DND-41 (cell line): Measurements from ENCODE around the gene TSHZ2.

Experiments
- ATAC-seq: fragments of 200-7000 bp; cut with Tn5 transposase; 3 replicates; pipeline ENCODE4 v1.9.1; 2021; ENCODE audit warnings: low read depth; ENCODE audit not compliant: insufficient read depth
- DNase-seq: peaks from one replicate; pipeline ENCODE4 v3.0.0-alpha.2; 2020
- H2AFZ ChIP-seq: 2 replicates; pipeline ENCODE4 v1.6.0; 2012; ENCODE audit warnings: low read depth, low read length
- H3K27ac ChIP-seq: 2 replicates; pipeline ENCODE4 v1.5.1; 2012; ENCODE audit warnings: low read length, inconsistent platforms
- H3K27me3 ChIP-seq: fragments of 200-600 bp; sonication (generic); 2 replicates; pipeline ENCODE4 v1.6.0; 2012; ENCODE audit warnings: low read length, mild to moderate bottlenecking, inconsistent platforms; ENCODE audit not compliant: insufficient read depth, poor library complexity
- H3K36me3 ChIP-seq: 2 replicates; pipeline ENCODE4 v1.5.1; 2012; ENCODE audit warnings: low read length, inconsistent platforms; ENCODE audit not compliant: insufficient read depth
- H3K4me1 ChIP-seq: 2 replicates; pipeline ENCODE4 v1.5.1; 2012; ENCODE audit warnings: mild to moderate bottlenecking, low read length; ENCODE audit not compliant: insufficient read depth
- H3K4me2 ChIP-seq: 2 replicates; pipeline ENCODE4 v1.6.0; 2012; ENCODE audit warnings: mild to moderate bottlenecking, moderate library complexity, low read length, inconsistent platforms; ENCODE audit not compliant: insufficient read depth
- H3K4me3 ChIP-seq, 2 experiments: fragments of 200-600 bp in 1 of 2; shearing (Covaris generic) in 1 of 2; 2 replicates each; pipeline ENCODE4 v1.5.1; 2012 to 2016; ENCODE audit warnings: inconsistent platforms in 2 of 2, low read length in 2 of 2, mild to moderate bottlenecking in 2 of 2, low read depth in 1 of 2, moderate library complexity in 1 of 2
- H3K79me2 ChIP-seq: 2 replicates; pipeline ENCODE4 v1.6.0; 2012; ENCODE audit warnings: low read length, inconsistent platforms; ENCODE audit not compliant: insufficient read depth
- H3K9ac ChIP-seq: 2 replicates; pipeline ENCODE4 v1.6.0; 2012; ENCODE audit warnings: low read depth, mild to moderate bottlenecking, inconsistent platforms, low read length, moderate library complexity
- H3K9me3 ChIP-seq: 2 replicates; pipeline ENCODE4 v1.5.1; 2012; ENCODE audit warnings: low read length, moderate library complexity, mild to moderate bottlenecking, inconsistent platforms; ENCODE audit not compliant: insufficient read depth, severe bottlenecking
- H4K20me1 ChIP-seq: 2 replicates; pipeline ENCODE4 v1.6.0; 2012; ENCODE audit warnings: low read length; ENCODE audit not compliant: insufficient read depth
- EZH2 ChIP-seq: IDR thresholded peaks from 3 replicates; pipeline ENCODE4 v1.6.1; 2012; ENCODE audit warnings: borderline replicate concordance, low read depth, mild to moderate bottlenecking, moderate library complexity, low read length, inconsistent platforms; ENCODE audit not compliant: severe bottlenecking
- TF ChIP-seq, protein P1 (sequence below): IDR thresholded peaks from 2 replicates; pipeline ENCODE4 v1.5.1; 2012; ENCODE audit warnings: borderline replicate concordance, low read length, moderate library complexity, mild to moderate bottlenecking; ENCODE audit not compliant: poor library complexity, severe bottlenecking; ENCODE audit errors: extremely low read depth

Gene TSHZ2

DNA sequence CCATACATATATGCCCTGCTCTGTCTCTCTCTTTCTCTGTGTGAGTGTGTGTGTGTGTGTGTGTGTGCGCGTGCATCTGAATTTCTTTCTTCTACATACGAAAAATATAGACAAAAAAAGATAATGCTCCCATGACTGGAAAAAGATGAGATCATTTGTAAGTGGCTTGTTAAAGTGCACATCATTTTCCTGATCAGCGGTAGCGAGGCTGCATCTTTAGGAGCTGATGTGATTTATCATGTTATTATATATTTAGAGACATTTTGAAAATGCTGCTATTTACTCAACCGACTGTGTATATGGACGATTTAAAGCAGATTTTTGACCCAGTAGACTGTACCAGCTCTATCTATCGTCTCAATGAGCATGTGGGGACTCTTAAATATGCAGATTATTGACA, 265.3 kb downstream of the TSHZ2 start:
- DNase-seq = no peak
- Histone ChIP-seq H3K27ac (no peak overlapping the region), H3K4me3 (no peak overlapping the region), H3K9me3 (no peaks in the 10 kb centered on the region), H3K36me3 (no peaks in the 10 kb centered on the region), H3K9ac (no peak overlapping the region), H3K4me2 (no peak overlapping the region), H3K79me2 (no peaks in the 10 kb centered on the region), H4K20me1 (no peaks in the 10 kb centered on the region), H3K4me1 (no peaks in the 10 kb centered on the region), H3K27me3 (peaks cover 4% of the 10 kb centered on the region), H2AFZ (no peak overlapping the region)
- no peak for ATAC-seq
- no peak for TF ChIP-seq EZH2
- TF ChIP-seq, protein P1, sequence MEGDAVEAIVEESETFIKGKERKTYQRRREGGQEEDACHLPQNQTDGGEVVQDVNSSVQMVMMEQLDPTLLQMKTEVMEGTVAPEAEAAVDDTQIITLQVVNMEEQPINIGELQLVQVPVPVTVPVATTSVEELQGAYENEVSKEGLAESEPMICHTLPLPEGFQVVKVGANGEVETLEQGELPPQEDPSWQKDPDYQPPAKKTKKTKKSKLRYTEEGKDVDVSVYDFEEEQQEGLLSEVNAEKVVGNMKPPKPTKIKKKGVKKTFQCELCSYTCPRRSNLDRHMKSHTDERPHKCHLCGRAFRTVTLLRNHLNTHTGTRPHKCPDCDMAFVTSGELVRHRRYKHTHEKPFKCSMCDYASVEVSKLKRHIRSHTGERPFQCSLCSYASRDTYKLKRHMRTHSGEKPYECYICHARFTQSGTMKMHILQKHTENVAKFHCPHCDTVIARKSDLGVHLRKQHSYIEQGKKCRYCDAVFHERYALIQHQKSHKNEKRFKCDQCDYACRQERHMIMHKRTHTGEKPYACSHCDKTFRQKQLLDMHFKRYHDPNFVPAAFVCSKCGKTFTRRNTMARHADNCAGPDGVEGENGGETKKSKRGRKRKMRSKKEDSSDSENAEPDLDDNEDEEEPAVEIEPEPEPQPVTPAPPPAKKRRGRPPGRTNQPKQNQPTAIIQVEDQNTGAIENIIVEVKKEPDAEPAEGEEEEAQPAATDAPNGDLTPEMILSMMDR = no peak

- no peak overlapping the region for H3K4me3 ChIP-seq
- TF ChIP-seq, protein P1 = no peak
- no peak for TF ChIP-seq EZH2
- DNase-seq = no peak
- no peak for ATAC-seq
- H3K36me3 ChIP-seq = no peaks in the 10 kb centered on the region
- H4K20me1 ChIP-seq = no peaks in the 10 kb centered on the region
- no peak overlapping the region for H3K9ac ChIP-seq
- H3K27ac ChIP-seq = no peak overlapping the region
- H2AFZ ChIP-seq = no peak overlapping the region
- no peaks in the 10 kb centered on the region for H3K4me1 ChIP-seq
- H3K4me2 ChIP-seq = no peak overlapping the region
- peaks cover 8% of the 10 kb centered on the region for H3K27me3 ChIP-seq
- H3K9me3 ChIP-seq = no peaks in the 10 kb centered on the region
- no peaks in the 10 kb centered on the region for H3K79me2 ChIP-seq
These were observed 266.0 kb downstream of the TSHZ2 start for GRCh38 chr20:53238121-53238660.

DNA sequence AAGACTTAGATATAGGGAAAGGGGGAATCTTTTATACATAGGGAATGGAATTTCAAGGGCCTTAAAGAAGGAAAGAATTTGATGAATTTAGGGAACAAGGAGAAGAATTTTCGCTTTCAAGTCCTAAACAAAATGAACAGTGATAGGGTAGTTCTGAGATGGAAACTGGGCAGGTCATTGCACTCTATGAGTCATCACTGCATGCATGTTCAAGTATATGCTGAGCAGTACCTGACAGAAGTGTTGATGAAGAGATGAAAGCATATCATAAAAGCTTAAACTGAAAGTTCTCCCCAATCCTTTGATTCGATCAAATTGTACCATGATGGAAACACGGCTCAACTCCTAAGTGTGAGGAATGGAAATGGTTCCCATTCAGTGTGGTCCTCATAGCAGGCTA, 271.0 kb downstream of the TSHZ2 start:
- H3K27me3 ChIP-seq = peaks cover 22% of the 10 kb centered on the region
- no peaks in the 10 kb centered on the region for H3K36me3 ChIP-seq
- H3K27ac ChIP-seq = no peak overlapping the region
- H3K4me3 ChIP-seq = no peak overlapping the region
- no peaks in the 10 kb centered on the region for H3K79me2 ChIP-seq
- TF ChIP-seq, protein P1 = no peak
- TF ChIP-seq EZH2 = no peak
- no peaks in the 10 kb centered on the region for H3K9me3 ChIP-seq
- DNase-seq (no peak), ATAC-seq (no peak)
- no peak overlapping the region for H3K9ac ChIP-seq
- no peaks in the 10 kb centered on the region for H4K20me1 ChIP-seq
- no peak overlapping the region for H3K4me2 ChIP-seq
- no peak overlapping the region for H2AFZ ChIP-seq
- no peaks in the 10 kb centered on the region for H3K4me1 ChIP-seq

DNA sequence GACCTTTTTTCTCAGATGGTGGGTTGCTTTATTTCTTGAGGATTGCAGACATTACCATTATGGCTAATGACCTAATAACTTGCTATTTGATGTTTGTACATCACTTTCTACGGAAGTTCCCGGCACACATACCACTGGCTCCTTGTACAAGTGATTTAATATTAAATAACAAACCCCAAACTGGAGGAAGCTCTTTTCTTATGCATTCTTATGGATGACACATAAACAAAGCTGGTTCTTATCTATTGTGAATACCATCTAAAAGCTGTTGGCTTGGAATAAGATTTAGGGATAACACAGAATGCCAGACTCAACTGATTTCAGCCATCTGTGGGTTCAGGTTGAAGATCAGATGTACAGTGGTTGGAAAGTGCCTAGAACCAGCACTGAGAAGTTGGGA, 272.6 kb downstream of the TSHZ2 start:
- no peak overlapping the region for H3K4me2 ChIP-seq
- no peak overlapping the region for H3K27ac ChIP-seq
- no peak overlapping the region for H2AFZ ChIP-seq
- H3K4me3 ChIP-seq = no peak overlapping the region
- no peaks in the 10 kb centered on the region for H3K36me3 ChIP-seq
- TF ChIP-seq, protein P1 = no peak
- no peak for TF ChIP-seq EZH2
- no peak for ATAC-seq
- no peaks in the 10 kb centered on the region for H3K9me3 ChIP-seq
- H4K20me1 ChIP-seq = no peaks in the 10 kb centered on the region
- no peak overlapping the region for H3K9ac ChIP-seq
- peaks cover 29% of the 10 kb centered on the region for H3K27me3 ChIP-seq
- H3K79me2 ChIP-seq = no peaks in the 10 kb centered on the region
- DNase-seq = no peak
- no peaks in the 10 kb centered on the region for H3K4me1 ChIP-seq
